Measurements from ENCODE around the gene RNASE13. TPM values are rescaled to one million over a fixed set of nuclear protein-coding genes. Genes with fewer than 3 reads are reported as not detected.

The RNASE13 gene
- total RNA-seq, 1 experiment from 2014 or later = not detected

GRCh38 chr14:21063479-21063878, 28.9 kb upstream of the RNASE13 start:
- Histone ChIP-seq H3K27ac (no peak overlapping the region), H3K36me3 (ENCODE audit: low read depth) (no peaks in the 10 kb centered on the region), H3K79me2 (ENCODE audit: low read depth) (no peaks in the 10 kb centered on the region), H3K4me1 (replicated peaks; ENCODE audit: insufficient read depth) (no peaks in the 10 kb centered on the region), H3K9me2 (ENCODE audit: insufficient read depth) (no peaks in the 10 kb centered on the region), H3F3A (ENCODE audit: insufficient read depth, low read depth) (no peaks in the 10 kb centered on the region), H2AFZ (no peak overlapping the region), H3K27me3 (ENCODE audit: insufficient read depth, low read depth) (no peaks in the 10 kb centered on the region; the same call in 1 of the 2 replicates), H4K20me1 (ENCODE audit: insufficient read depth) (no peaks in the 10 kb centered on the region), H3K9me3 (ENCODE audit: insufficient read depth, low read depth) (no peaks in the 10 kb centered on the region), H3K4me2 (no peak overlapping the region), H3K4me3 (no peak overlapping the region)
- intact Hi-C loops (cut with micrococcal nuclease; ENCODE audit: unreplicated experiment) = loop anchor here (10.0 kb wide), 1 partner anchor 49 kb away; no protein-coding TSS in a partner anchor
- no TSS peak for BruUV-seq (replicated peaks)
- DNase-seq = no peak
- POLR2A ChIA-PET (ENCODE audit: unreplicated experiment) = no interaction called here
- CTCF ChIA-PET = no interaction called here
- TF ChIP-seq CTCF (conservative IDR thresholded peaks at IDR 0.05) (no peak), EZH2 (IDR thresholded peaks at IDR 0.05; ENCODE audit: low read depth) (no peak)

- no peak for DNase-seq
- ChIA-PET POLR2A (ENCODE audit: unreplicated experiment) (no interaction called here), CTCF (no interaction called here)
- H3K27ac ChIP-seq = no peak overlapping the region
- H3K9me3 ChIP-seq (ENCODE audit: insufficient read depth, low read depth) = no peaks in the 10 kb centered on the region
- no peaks in the 10 kb centered on the region for H4K20me1 ChIP-seq (ENCODE audit: insufficient read depth)
- BruUV-seq (replicated peaks) = no TSS peak
- no peaks in the 10 kb centered on the region for H3K36me3 ChIP-seq (ENCODE audit: low read depth)
- H3K4me1 ChIP-seq (replicated peaks; ENCODE audit: insufficient read depth) = no peaks in the 10 kb centered on the region
- H3K9me2 ChIP-seq (ENCODE audit: insufficient read depth) = no peaks in the 10 kb centered on the region
- H3K4me2 ChIP-seq = no peak overlapping the region
- no peaks in the 10 kb centered on the region for H3F3A ChIP-seq (ENCODE audit: insufficient read depth, low read depth)
- no peak overlapping the region for H2AFZ ChIP-seq
- intact Hi-C loops (cut with micrococcal nuclease; ENCODE audit: unreplicated experiment) = loop anchor here (10.0 kb wide), 1 partner anchor 47 kb away; no protein-coding TSS in a partner anchor
- TF ChIP-seq CTCF (conservative IDR thresholded peaks at IDR 0.05) (no peak), EZH2 (IDR thresholded peaks at IDR 0.05; ENCODE audit: low read depth) (no peak)
- no peaks in the 10 kb centered on the region for H3K79me2 ChIP-seq (ENCODE audit: low read depth)
- H3K4me3 ChIP-seq = no peak overlapping the region
- no peaks in the 10 kb centered on the region for H3K27me3 ChIP-seq (ENCODE audit: insufficient read depth, low read depth)
Measured at GRCh38 chr14:21061347-21061668, 26.7 kb upstream of the RNASE13 start.

GRCh38 chr14:21060614-21061346, 26.2 kb upstream of the RNASE13 start:
- intact Hi-C loops (cut with micrococcal nuclease; ENCODE audit: unreplicated experiment) = loop anchor here (10.0 kb wide), 1 partner anchor 46 kb away; no protein-coding TSS in a partner anchor
- H3K36me3 ChIP-seq (ENCODE audit: low read depth) = no peaks in the 10 kb centered on the region
- H3K4me2 ChIP-seq = no peak overlapping the region
- H4K20me1 ChIP-seq (ENCODE audit: insufficient read depth) = no peaks in the 10 kb centered on the region
- TF ChIP-seq CTCF (conservative IDR thresholded peaks at IDR 0.05) (no peak), EZH2 (IDR thresholded peaks at IDR 0.05; ENCODE audit: low read depth) (no peak)
- ChIA-PET POLR2A (ENCODE audit: unreplicated experiment) (no interaction called here), CTCF (no interaction called here)
- H3K4me1 ChIP-seq (replicated peaks; ENCODE audit: insufficient read depth) = no peaks in the 10 kb centered on the region
- H3F3A ChIP-seq (ENCODE audit: insufficient read depth, low read depth) = no peaks in the 10 kb centered on the region
- no TSS peak for BruUV-seq (replicated peaks)
- H3K79me2 ChIP-seq (ENCODE audit: low read depth) = no peaks in the 10 kb centered on the region
- no peak overlapping the region for H3K4me3 ChIP-seq
- no peak overlapping the region for H2AFZ ChIP-seq
- no peaks in the 10 kb centered on the region for H3K9me3 ChIP-seq (ENCODE audit: insufficient read depth, low read depth)
- H3K27me3 ChIP-seq (ENCODE audit: insufficient read depth, low read depth) = no peaks in the 10 kb centered on the region
- no peaks in the 10 kb centered on the region for H3K9me2 ChIP-seq (ENCODE audit: insufficient read depth)
- no peak for DNase-seq
- H3K27ac ChIP-seq = no peak overlapping the region

Measured in PC-9 (cell line).